Left ventricle myocardium superior (tissue), 1 donor: ENCODE results near the gene RBM12. TPM values are rescaled to one million over a fixed set of nuclear protein-coding genes. Genes with fewer than 3 reads are reported as not detected.
A peak's percentile ranks its signal among the peaks of the same experiment; 100 is the strongest.

ENCODE experiments used
- ATAC-seq: fragments of 200-7000 bp; cut with Tn5 transposase; one replicate; pipeline ENCODE4 v1.9.1; 2020; ENCODE audit warnings: mild to moderate bottlenecking, moderate library complexity
- DNase-seq: peaks from one replicate; pipeline ENCODE4 v3.0.0-alpha.2; 2020
- intact Hi-C: fragments of 100-400 bp; cut with micrococcal nuclease; formaldehyde crosslinking; loops from one replicate; pipeline ENCODE4 v1.11.0; 2022
- total RNA-seq: library from RNA; stranded (reverse); fragmentation: NEBNext Ultra II Directional; extraction: Animal tissue kit (Norgen Biotek cat#: 25700); gene quantifications from one replicate; pipeline ENCODE4 v1.2.1, GENCODE V29; 2021
- donor health status: DM: no; HTN: yes; CAD: no; lungs with severe emphysema.

RBM12 gene
- total RNA-seq, 1 donor from 2014 or later, result 45.7 TPM

GRCh38 chr20:35629427-35630145 is 35.1 kb downstream of the RBM12 start:
- no peak for DNase-seq
- intact Hi-C loops, result no loop called here
- ATAC-seq, result no peak

GRCh38 chr20:35627121-35627520 is 37.6 kb downstream of the RBM12 start:
- DNase-seq (no peak), ATAC-seq (no peak)
- intact Hi-C loops, result no loop called here

GRCh38 chr20:35626386-35627001 is 38.2 kb downstream of the RBM12 start:
- DNase-seq (no peak), ATAC-seq (no peak)
- intact Hi-C loops, result no loop called here

GRCh38 chr20:35625584-35626385 is 38.9 kb downstream of the RBM12 start:
- DNase-seq, result no peak
- no peak for ATAC-seq
- intact Hi-C loops, result no loop called here

GRCh38 chr20:35621560-35621946 is 43.1 kb downstream of the RBM12 start:
- intact Hi-C loops, result no loop called here
- ATAC-seq, result no peak
- DNase-seq, result no peak

GRCh38 chr20:35620818-35621559 is 43.7 kb downstream of the RBM12 start:
- intact Hi-C loops, result no loop called here
- no peak for ATAC-seq
- no peak for DNase-seq

GRCh38 chr20:35619196-35620095 is 45.3 kb downstream of the RBM12 start:
- DNase-seq (peak; percentile 86), ATAC-seq (peak; percentile 42)
- intact Hi-C loops, result no loop called here

GRCh38 chr20:35618263-35619131 is 46.2 kb downstream of the RBM12 start:
- intact Hi-C loops, result no loop called here
- DNase-seq (peak; percentile 48), ATAC-seq (no peak)

- intact Hi-C loops, result no loop called here
- ATAC-seq (peak; percentile 11), DNase-seq (peak; percentile 70)
These were observed 47.1 kb downstream of the RBM12 start for GRCh38 chr20:35617397-35618262.

GRCh38 chr20:35616465-35617396 is 48.0 kb downstream of the RBM12 start:
- ATAC-seq (peak; percentile 69), DNase-seq (peak; percentile 92)
- intact Hi-C loops, result no loop called here

- intact Hi-C loops, result no loop called here
- peak; percentile 99 for DNase-seq
- peak; percentile 89 for ATAC-seq
These were observed 48.8 kb downstream of the RBM12 start, which contains the start of gene SPAG4 for GRCh38 chr20:35615667-35616464. Gene SPAG4 (plus strand): TSS chr20:35615829. CDS start chr20:35616004, 175 bp downstream.

- intact Hi-C loops, result no loop called here
These were observed 53.2 kb downstream of the RBM12 start for GRCh38 chr20:35611482-35611881.

GRCh38 chr20:35610833-35611427 is 53.8 kb downstream of the RBM12 start:
- DNase-seq, result no peak
- peak; percentile 10 for ATAC-seq
- intact Hi-C loops, result no loop called here

More at GRCh38 chr20:35611482-35611881, 53.2 kb downstream of the RBM12 start:
- DNase-seq (no peak), ATAC-seq (no peak)

GRCh38 chr20:35607003-35607735 is 57.5 kb downstream of the RBM12 start:
- ATAC-seq (no peak), DNase-seq (no peak)
- intact Hi-C loops, result no loop called here
